Stimulated activated CD4-positive, alpha-beta T cell treated with anti-CD3 and anti-CD28 coated beads, Interleukin-12 subunit alpha, Interleukin-12 subunit beta, amount 100 ng/mL, for 24 hours (primary cell): Measurements from ENCODE around the gene UBASH3A.

Experiments used
- DNase-seq, 2 experiments: peaks; one replicate each; pipeline ENCODE4 v3.0.0-alpha.2; 2020; ENCODE audit warnings: low read depth in 2 of 2

The UBASH3A gene

DNA sequence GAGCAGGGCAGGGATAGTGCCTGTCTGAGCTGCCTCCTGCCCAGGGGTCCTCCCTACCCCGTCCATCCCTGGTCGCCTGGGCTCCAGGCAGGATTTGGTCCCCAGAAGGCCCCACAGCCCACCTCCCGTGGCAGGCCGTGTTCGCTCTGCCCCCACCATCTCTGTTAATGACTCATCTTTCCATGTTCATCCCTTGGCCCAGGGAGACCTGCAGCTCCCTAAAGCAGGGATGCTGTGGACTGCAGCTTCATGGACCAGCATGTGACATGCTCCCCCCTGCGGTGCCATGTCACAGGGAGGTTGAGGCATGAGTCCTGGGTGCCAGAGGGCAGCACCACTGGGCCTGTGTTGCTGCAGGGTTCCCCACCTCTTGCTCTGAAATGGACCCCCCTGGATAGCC lies 26.8 kb downstream of the UBASH3A start:
- no peak for DNase-seq

GRCh38 chr21:42431196-42431595 lies 27.5 kb downstream of the UBASH3A start:
- no peak for DNase-seq

GRCh38 chr21:42432695-42433094 lies 29.0 kb downstream of the UBASH3A start:
- DNase-seq: no peak

- DNase-seq: no peak
Measured at GRCh38 chr21:42433946-42434551, 30.3 kb downstream of the UBASH3A start.

DNA sequence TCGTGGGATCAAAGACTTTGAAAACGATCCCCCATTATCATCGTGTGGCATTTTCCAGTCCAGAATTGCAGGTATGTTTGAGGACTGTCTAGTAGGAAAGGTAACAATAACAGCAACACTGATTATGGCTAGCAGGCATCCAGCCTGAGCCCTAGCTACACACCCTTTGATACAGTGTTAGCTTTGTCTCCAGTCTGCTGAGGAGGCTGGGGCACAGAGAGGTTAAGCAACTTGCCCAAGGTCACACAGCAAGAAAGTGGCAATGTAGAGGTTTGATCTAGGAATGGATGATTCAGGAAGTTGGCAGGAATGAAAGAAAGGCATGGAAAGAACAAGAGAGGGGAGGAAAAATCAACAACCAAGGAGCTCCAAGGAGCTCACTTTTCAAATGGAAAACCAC lies 31.2 kb downstream of the UBASH3A start:
- no peak for DNase-seq

DNA sequence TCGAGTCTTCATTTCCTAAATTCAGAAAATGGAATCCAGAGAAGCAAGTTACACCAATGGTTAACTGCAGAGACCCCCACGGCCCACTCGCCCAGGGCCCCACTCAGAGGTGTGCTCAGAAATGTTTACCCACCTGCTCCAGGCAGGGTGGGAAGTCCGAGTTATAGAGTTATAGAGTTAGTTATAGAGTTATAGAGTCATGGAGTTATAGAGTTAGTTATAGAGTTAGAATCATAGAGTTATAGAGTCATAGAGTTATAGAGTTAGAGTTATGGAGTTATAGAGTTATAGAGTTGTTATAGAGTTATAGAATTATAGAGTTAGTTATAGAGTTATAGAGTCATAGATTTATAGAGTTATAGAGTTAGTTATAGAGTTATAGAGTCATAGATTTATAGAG lies 31.7 kb downstream of the UBASH3A start:
- DNase-seq: no peak

DNA sequence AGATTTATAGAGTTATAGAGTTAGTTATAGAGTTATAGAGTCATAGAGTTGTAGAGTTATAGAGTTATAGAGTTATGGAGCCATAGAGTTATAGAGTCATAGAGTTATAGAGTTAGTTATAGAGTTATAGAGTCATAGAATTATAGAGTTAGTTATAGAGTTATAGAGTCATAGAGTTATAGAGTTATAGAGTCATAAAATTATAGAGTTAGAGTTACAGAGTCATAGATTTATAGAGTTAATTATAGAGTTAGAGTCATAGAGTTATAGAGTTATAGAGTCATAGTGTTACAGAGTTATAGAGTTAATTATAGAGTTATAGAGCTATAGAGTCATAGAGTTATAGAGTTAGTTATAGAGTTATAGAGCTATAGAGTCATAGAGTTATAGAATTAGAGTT lies 32.1 kb downstream of the UBASH3A start:
- no peak for DNase-seq

DNA sequence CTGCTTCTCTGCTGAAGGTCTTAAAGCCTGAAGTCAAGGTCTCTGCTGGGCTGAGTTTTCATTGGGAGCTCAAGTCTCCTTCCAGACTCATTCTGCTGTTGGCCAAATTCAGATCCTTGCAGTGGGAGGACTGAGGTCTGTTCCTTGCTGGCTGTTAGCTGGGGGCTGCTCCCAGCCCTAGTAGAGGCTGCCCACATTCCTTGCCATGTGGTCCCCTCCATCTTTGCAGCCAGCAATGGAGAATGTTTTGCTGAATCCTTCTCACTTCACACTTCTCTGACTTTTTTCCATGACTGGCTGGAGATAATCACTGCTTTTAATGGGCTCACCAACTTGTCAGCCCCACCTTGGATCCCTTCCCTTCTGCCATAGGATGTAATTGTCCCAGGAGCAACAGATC lies 33.2 kb downstream of the UBASH3A start:
- DNase-seq: no peak

GRCh38 chr21:42437786-42438185 lies 34.1 kb downstream of the UBASH3A start:
- DNase-seq: no peak

- DNase-seq: no peak
Measured at GRCh38 chr21:42438316-42439205, 34.9 kb downstream of the UBASH3A start.

GRCh38 chr21:42439284-42440186 lies 35.8 kb downstream of the UBASH3A start:
- peak in 1 of 2 experiments; percentile 31 for DNase-seq

GRCh38 chr21:42440187-42440792 lies 36.6 kb downstream of the UBASH3A start:
- DNase-seq: no peak

- DNase-seq: no peak
Measured at GRCh38 chr21:42441963-42442362, 38.3 kb downstream of the UBASH3A start.

GRCh38 chr21:42443181-42443785 lies 39.6 kb downstream of the UBASH3A start:
- DNase-seq: no peak

DNA sequence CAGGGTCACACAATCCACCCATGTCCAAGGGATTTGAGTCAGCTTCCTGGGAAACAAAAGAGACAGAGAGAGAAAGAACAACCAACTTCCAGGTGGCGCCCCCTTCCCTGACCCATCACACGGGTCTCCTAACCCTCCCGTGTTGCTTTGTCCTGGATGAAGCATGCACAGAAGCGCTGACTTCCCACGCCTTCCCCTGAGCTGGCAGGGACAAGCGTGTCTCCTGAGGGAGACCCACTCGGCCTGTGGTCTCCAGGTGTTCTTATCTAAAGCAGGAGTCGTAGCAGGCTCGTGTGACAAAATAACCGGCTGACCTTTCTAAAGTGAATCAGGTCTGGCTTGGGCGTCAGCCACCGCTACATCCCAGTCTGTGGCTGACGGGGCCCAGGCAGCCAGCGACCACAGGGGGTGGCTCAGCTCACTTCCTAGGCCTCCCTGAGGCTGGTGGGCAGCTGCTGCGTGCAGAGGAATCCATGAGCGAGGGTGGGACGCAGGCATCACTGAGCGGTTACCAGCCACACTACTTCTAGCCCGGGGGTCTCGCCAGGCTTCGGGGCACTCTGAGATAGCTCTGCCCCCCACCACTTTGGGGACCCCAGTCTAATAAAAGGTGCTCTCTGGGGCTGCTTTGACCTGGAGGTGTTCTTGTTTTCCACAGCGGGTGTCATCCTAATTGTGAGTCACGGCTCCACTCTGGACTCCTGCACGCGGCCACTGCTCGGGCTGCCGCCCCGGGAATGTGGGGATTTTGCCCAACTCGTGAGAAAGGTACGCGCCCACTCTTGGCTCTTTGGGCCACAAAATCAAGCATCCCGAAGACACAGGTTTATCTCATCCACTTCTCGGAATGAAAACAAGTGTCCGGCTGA lies 40.4 kb downstream of the UBASH3A start:
- DNase-seq: no peak

GRCh38 chr21:42444745-42445059 lies 41.0 kb downstream of the UBASH3A start:
- DNase-seq: no peak

GRCh38 chr21:42445311-42445710 lies 41.6 kb downstream of the UBASH3A start:
- no peak for DNase-seq

DNA sequence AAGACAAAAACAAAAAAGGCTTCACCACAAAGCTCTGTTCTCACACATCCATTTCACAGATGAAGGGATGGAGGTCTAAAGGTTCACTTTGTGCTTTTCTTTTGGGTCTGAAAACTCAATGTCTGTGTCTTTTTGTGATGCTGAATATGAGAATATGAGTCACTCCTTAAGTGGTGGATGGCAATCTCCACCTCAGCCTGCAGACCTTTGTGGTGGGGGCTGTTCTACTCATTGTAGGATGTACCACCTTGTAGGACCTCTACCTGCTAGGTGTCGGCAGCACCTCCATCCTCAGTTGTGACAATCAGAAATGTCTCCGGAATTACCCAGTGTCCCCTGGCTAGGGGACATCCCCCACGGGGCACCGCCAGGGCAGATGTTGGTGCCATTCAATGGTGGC lies 42.8 kb downstream of the UBASH3A start:
- no peak for DNase-seq

DNA sequence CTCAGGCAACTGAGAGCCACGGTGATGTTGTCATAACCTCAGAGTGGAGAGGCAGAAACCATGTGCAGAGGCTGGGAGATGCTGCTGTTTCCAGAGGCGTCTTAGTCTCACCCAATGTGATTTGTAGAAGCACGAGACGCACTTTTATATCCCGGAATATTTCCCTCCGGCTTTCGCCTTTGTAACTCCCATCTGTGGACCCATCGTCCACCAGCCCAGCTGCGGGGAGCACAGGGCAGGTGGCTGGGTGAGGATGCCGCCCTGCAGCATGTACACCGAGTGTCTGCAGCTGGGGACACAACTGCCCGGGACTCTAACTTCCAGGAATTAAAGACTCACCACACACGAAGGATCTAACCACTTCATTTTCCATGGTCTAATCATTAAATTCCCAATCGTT lies 43.5 kb downstream of the UBASH3A start:
- no peak for DNase-seq

GRCh38 chr21:42447732-42448131 lies 44.0 kb downstream of the UBASH3A start:
- no peak for DNase-seq

GRCh38 chr21:42448686-42449085 lies 45.0 kb downstream of the UBASH3A start:
- no peak for DNase-seq
